Activated T-helper 2 cell treated with anti-CD3 and anti-CD28 coated beads, Interferon-gamma antibody, Interleukin-2, Interleukin-4, amounts not matched to agents 10 μg/mL and 5 μg/mL and 100 μg/mL, durations not matched to agents 14 hours and 24 hours and 36 hours (primary cell): Measurements from ENCODE around the gene ZBTB17. TPM values are rescaled to one million over a fixed set of nuclear protein-coding genes. Genes with fewer than 3 reads are reported as not detected.
"Not testable (repeated sequence)": the region's sequence is repeated elsewhere in the genome, so short reads cannot be mapped to it uniquely, and the experiment has no call there.

Experiments
- DNase-seq: peaks from one replicate; pipeline ENCODE4 v3.0.0; 2021; ENCODE audit warnings: low spot score
- H3K27ac Mint-ChIP-seq: one replicate; pipeline ENCODE4 v1.8.0; 2021; ENCODE audit warnings: mixed read lengths
- H3K27me3 Mint-ChIP-seq: one replicate; pipeline ENCODE4 v1.8.0; 2021; ENCODE audit warnings: low read depth, mixed read lengths
- H3K36me3 Mint-ChIP-seq: one replicate; pipeline ENCODE4 v1.8.0; 2021; ENCODE audit warnings: low read depth, mixed read lengths
- H3K4me1 Mint-ChIP-seq: one replicate; pipeline ENCODE4 v1.8.0; 2021; ENCODE audit warnings: low read depth, mixed read lengths
- H3K4me3 Mint-ChIP-seq: one replicate; pipeline ENCODE4 v1.8.0; 2021; ENCODE audit warnings: low read depth, mild to moderate bottlenecking, moderate library complexity, mixed read lengths
- H3K9me3 Mint-ChIP-seq: one replicate; pipeline ENCODE4 v1.8.0; 2021; ENCODE audit warnings: mixed read lengths
- intact Hi-C: fragments of 100-400 bp; cut with micrococcal nuclease; formaldehyde crosslinking; loops from one replicate; pipeline ENCODE4 v1.15.1; 2023
- total RNA-seq: library from RNA; stranded (reverse); gene quantifications from 2 replicates; pipeline ENCODE4 v1.2.3, GENCODE V29; 2022

ZBTB17 gene
- total RNA-seq, 1 donor from 2014 or later: 67.8 TPM

DNA sequence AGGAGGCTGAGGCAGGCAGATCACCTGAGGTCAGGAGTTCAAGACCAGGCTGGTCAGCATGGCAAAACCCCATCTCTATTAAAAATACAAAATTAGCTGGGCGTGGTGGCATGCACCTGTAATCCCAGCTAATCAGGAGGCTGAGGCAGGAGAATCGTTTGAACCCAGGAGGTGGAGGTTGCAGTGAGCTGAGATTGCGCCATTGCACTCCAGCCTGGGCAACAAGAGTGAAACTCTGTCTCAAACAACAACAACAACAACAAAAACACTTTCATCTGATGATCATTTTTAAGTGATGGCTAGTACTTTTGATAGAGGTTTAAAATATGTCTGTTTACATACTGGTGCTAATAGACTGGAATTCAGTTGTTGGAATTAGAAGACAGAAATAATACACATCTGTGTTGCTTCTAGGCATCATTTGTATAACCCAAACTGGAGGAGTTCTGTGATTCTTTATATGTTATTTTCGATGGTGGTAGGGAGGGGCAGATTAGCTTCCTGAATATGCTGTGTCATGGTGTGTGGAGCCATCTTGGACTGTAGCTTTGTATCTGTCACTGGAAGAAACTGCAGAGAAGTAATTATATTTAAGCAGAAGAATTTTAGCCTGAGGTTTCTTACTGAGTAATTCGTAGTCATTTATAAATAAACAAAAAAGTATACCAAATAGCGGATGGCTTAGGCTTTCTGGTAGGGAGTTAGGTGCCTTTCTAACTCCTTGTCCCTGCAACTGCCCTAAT lies 82.9 kb downstream of the ZBTB17 start:
- H3K27me3 Mint-ChIP-seq, intact Hi-C loops, H3K4me3 Mint-ChIP-seq, DNase-seq, H3K9me3 Mint-ChIP-seq: not testable (repeated sequence)
- Mint-ChIP-seq H3K4me1 (peaks cover 22% of the 10 kb centered on the region), H3K36me3 (peaks cover 37% of the 10 kb centered on the region), H3K27ac (peak overlapping the region; percentile 59)

Other genes starting within 250 kb of the ZBTB17 start
- 1.1 and 1.6 TPM in 2 replicates for gene SLC25A34, start 239.8 kb downstream of the ZBTB17 start, total RNA-seq
- gene TMEM82, start 233.6 kb downstream of the ZBTB17 start, total RNA-seq: not detected in 2 replicates
- not detected in 2 replicates for gene FBLIM1, start 217.3 kb downstream of the ZBTB17 start, total RNA-seq
- 1.5 and 1.6 TPM in 2 replicates for gene UQCRHL, start 168.5 kb downstream of the ZBTB17 start, total RNA-seq
- 75.0 and 75.9 TPM in 2 replicates for gene SPEN, start 128.4 kb downstream of the ZBTB17 start, total RNA-seq
- gene SRARP, start 28.1 kb upstream of the ZBTB17 start, total RNA-seq: not detected in 2 replicates
- not detected in 2 replicates for gene HSPB7, start 41.9 kb upstream of the ZBTB17 start, total RNA-seq
- gene CLCNKA, start 45.9 kb upstream of the ZBTB17 start, total RNA-seq: not detected in 2 replicates
- not detected in 2 replicates for gene CLCNKB, start 67.7 kb upstream of the ZBTB17 start, total RNA-seq
- gene FAM131C, start 97.5 kb upstream of the ZBTB17 start, total RNA-seq: 1.4 and 1.8 TPM in 2 replicates
- gene EPHA2, start 180.0 kb upstream of the ZBTB17 start, total RNA-seq: not detected in 2 replicates
- 6.4 and 7.5 TPM in 2 replicates for gene ARHGEF19, start 236.6 kb upstream of the ZBTB17 start, total RNA-seq